K562 (cell line): ENCODE measurements around the gene CARMIL1. TPM values are rescaled to one million over a fixed set of nuclear protein-coding genes. Genes with fewer than 3 reads are reported as not detected.

Experiments used
- ATAC-seq: fragments of 200-7000 bp; cut with Tn5 transposase; 3 replicates; pipeline ENCODE4 v1.9.1; 2020; ENCODE audit warnings: moderate library complexity
- BruUV-seq: library from RNA; stranded (reverse); fragments of 400-500 nt; replicated peaks from 2 replicates; lab custom pipeline; 2021; lab: Mats Ljungman, UMichigan
- CTCF ChIA-PET: fragments of 300-600 bp; formaldehyde crosslinking; extraction: SDS; loops from one replicate; lab custom pipeline; 2021; ENCODE audit warnings: low intra/inter-chr PET ratio; lab: Yijun Ruan, JAX
- POLR2A ChIA-PET: fragments of 300-600, 350-650 bp; sonication (Branson Sonifier 250); formaldehyde crosslinking; extraction: SDS; loops from one replicate; lab custom pipeline; 2021; ENCODE audit warnings: antibody characterized with exemption, inconsistent platforms; lab: Yijun Ruan, JAX
- DNase-seq, 4 experiments: peaks; one replicate each; pipeline versions ENCODE4 v3.0.0 to v3.0.0-alpha.2; 2011 to 2018; ENCODE audit warnings: low spot score in 3 of 4, mixed read lengths in 3 of 4; ENCODE audit errors: extremely low read depth in 1 of 4
- FAIRE-seq: peaks from 2 replicates; lab custom pipeline; 2011; peaks lifted over from hg19 to GRCh38; lab: Jason Lieb, UNC
- H2AFZ ChIP-seq: 2 replicates; pipeline ENCODE4 v1.6.0; 2011; ENCODE audit warnings: low read depth, low read length, control low read depth, inconsistent platforms
- H3K27ac ChIP-seq: fragments of 200-600 bp; 3 replicates; pipeline ENCODE4 v1.8.0; 2011; ENCODE audit warnings: low read depth, mild to moderate bottlenecking, control low read depth, inconsistent platforms, low read length, moderate library complexity, mixed read lengths; ENCODE audit errors: extremely low read depth
- H3K27me3 ChIP-seq, 2 experiments: fragments of 300-600 bp in 1 of 2; 2 replicates in 1 of 2; 3 replicates in 1 of 2; pipeline versions ENCODE4 v1.6.0 to v1.8.0; 2011; ENCODE audit warnings: inconsistent platforms in 2 of 2, low read length in 2 of 2, mild to moderate bottlenecking in 1 of 2, mixed read lengths in 1 of 2, moderate library complexity in 1 of 2; ENCODE audit not compliant: control insufficient read depth in 2 of 2, insufficient read depth in 2 of 2
- H3K36me3 ChIP-seq: fragments of 300-600 bp; 3 replicates; pipeline ENCODE4 v1.8.0; 2011; ENCODE audit warnings: mild to moderate bottlenecking, low read length, inconsistent platforms; ENCODE audit not compliant: control insufficient read depth, insufficient read depth
- H3K4me1 ChIP-seq, 2 experiments: fragments of 200-600 bp in 1 of 2; replicated peaks in 1 of 2; 2 replicates in 1 of 2; 3 replicates in 1 of 2; pipeline versions ENCODE4 v1.5.1 to v1.8.0; 2011; ENCODE audit warnings: inconsistent platforms in 2 of 2, low read length in 2 of 2, mild to moderate bottlenecking in 1 of 2, mixed read lengths in 1 of 2, moderate library complexity in 1 of 2; ENCODE audit not compliant: control insufficient read depth in 2 of 2, insufficient read depth in 2 of 2
- H3K4me2 ChIP-seq: 2 replicates; pipeline ENCODE4 v1.6.1; 2011; ENCODE audit warnings: low read length, control low read depth, inconsistent platforms, mixed read lengths; ENCODE audit not compliant: insufficient read depth
- H3K4me3 ChIP-seq: fragments of 200-600 bp; sonication (generic), shearing (Covaris generic); 2 replicates; pipeline ENCODE4 v1.5.1; 2016; ENCODE audit warnings: control low read depth, inconsistent platforms
- H3K79me2 ChIP-seq: fragments of 200-600 bp; 3 replicates; pipeline ENCODE4 v1.8.0; 2011; ENCODE audit warnings: low read length, inconsistent platforms; ENCODE audit not compliant: control insufficient read depth, insufficient read depth
- H3K9ac ChIP-seq, 2 experiments: 2 replicates each; pipeline versions ENCODE4 v1.6.0 to v1.6.1; 2011; ENCODE audit warnings: low read depth in 2 of 2, low read length in 2 of 2, control low read depth in 1 of 2, inconsistent platforms in 1 of 2, mild to moderate bottlenecking in 1 of 2, mixed read lengths in 1 of 2; ENCODE audit not compliant: insufficient read depth in 1 of 2
- H3K9me1 ChIP-seq: one replicate; pipeline ENCODE4 v1.6.0; 2011; ENCODE audit warnings: inconsistent platforms, mild to moderate bottlenecking, low read length, moderate library complexity; ENCODE audit not compliant: control insufficient read depth, insufficient read depth
- H3K9me3 ChIP-seq: replicated peaks from 2 replicates; pipeline ENCODE4 v1.5.1; 2011; ENCODE audit warnings: low read depth, low read length, inconsistent platforms; ENCODE audit not compliant: control insufficient read depth, insufficient read depth
- H4K20me1 ChIP-seq: replicated peaks from 2 replicates; pipeline ENCODE4 v1.6.1; 2011; ENCODE audit warnings: low read length, inconsistent platforms, mixed read lengths; ENCODE audit not compliant: control insufficient read depth, insufficient read depth
- BRD9 ChIP-seq: fragments of 450-650 bp; IDR thresholded peaks from 2 replicates; pipeline ENCODE4 v1.6.1; 2018; ENCODE audit warnings: low read depth; ENCODE audit not compliant: partially characterized antibody
- BRF1 ChIP-seq: IDR thresholded peaks from 3 replicates; pipeline ENCODE4 v1.6.1; 2011; ENCODE audit warnings: borderline replicate concordance, mild to moderate bottlenecking; ENCODE audit not compliant: insufficient read length; ENCODE audit errors: extremely low read depth
- ELF4 ChIP-seq: fragments of 450-650 bp; formaldehyde crosslinking; IDR thresholded peaks from 2 replicates; pipeline ENCODE4 v1.4.0; 2022; ENCODE audit warnings: missing genetic modification characterization
- FOS ChIP-seq: IDR thresholded peaks from 3 replicates; pipeline ENCODE4 v1.6.1; 2011; ENCODE audit not compliant: insufficient read length; ENCODE audit errors: extremely low read depth
- HNRNPL ChIP-seq: fragments of 200-400 bp; formaldehyde crosslinking; IDR thresholded peaks from 2 replicates; pipeline ENCODE4 v1.6.1; 2017; ENCODE audit warnings: low read depth, mild to moderate bottlenecking, low read length
- POLR2A ChIP-seq: fragments of 450-650 bp; conservative IDR thresholded peaks from 2 replicates; pipeline ENCODE4 v1.6.1; 2016
- ZKSCAN3 ChIP-seq: fragments of 250-450 bp; sonication (Bioruptor Pico); IDR thresholded peaks from 2 replicates; pipeline ENCODE4 v1.4.0; 2020
- WGBS: fragments of 100-300 bp; shearing (Covaris generic); methylation state at CpG from one replicate; pipeline ENCODE4 v1.1.6; 2016; ENCODE audit warnings: low coverage, mixed read lengths; ENCODE audit not compliant: insufficient coverage; ENCODE audit errors: missing lambda C conversion rate; 5-methylcytosine and 5-hydroxymethylcytosine counted together
- in situ Hi-C: fragments of 300-500 bp; cut with MboI; formaldehyde crosslinking; loops from 4 replicates; pipeline ENCODE4 v1.15.0; 2018; ENCODE audit warnings: inconsistent platforms, mixed read lengths
- intact Hi-C: fragments of 100-400 bp; cut with micrococcal nuclease; formaldehyde crosslinking; loops from 2 replicates; pipeline ENCODE4 v1.14.2; 2022
- polyA plus RNA-seq, 8 experiments: library from polyadenylated mRNA; depleted of rRNA in 4 of 8; stranded (reverse) in 5 of 8; unstranded in 3 of 8; fragments of >200 nt; fragmentation: Nextera tagmentation in 2 of 8; fragmentation: Illumina TruSeq in 1 of 8; extraction: Ambion mirVana in 2 of 8; extraction: Trizol in 1 of 8; gene quantifications; 2 replicates each; pipeline versions ENCODE4 v1.2.1 to v1.2.3, GENCODE V29; 2011 to 2014; ENCODE audit warnings: inconsistent platforms in 1 of 8, missing spikeins in 1 of 8
- total RNA-seq, 7 experiments: library from RNA; depleted of rRNA in 6 of 7; stranded (reverse); fragments of >200 nt in 6 of 7; fragmentation: Illumina TruSeq in 2 of 7; extraction: Trizol in 2 of 7; gene quantifications; 2 replicates each; pipeline versions ENCODE4 v1.2.1 to v1.2.3, GENCODE V29; 2011 to 2021; ENCODE audit warnings: low replicate concordance in 1 of 7

Gene CARMIL1
- total and polyA plus RNA-seq, 9 of the 15 experiments (the other 6 are each of a cell fraction or from before 2014, with no cell fraction given): 0.04 to 0.32 (median 0.10) TPM; not detected in 1

- ATAC-seq: no peak
- no peak overlapping the region for H3K27ac ChIP-seq
- no peak overlapping the region for H3K4me3 ChIP-seq
- no peak overlapping the region for H2AFZ ChIP-seq
- peaks cover 10 to 16% of the 10 kb centered on the region in 2 experiments for H3K27me3 ChIP-seq
- H3K36me3 ChIP-seq: no peaks in the 10 kb centered on the region
- 0% methylated on average over 2 of the region's 2 CpGs for whole genome bisulfite sequencing
- H3K9me3 ChIP-seq: no peaks in the 10 kb centered on the region
- FAIRE-seq: no peak
- no peak for TF ChIP-seq ZKSCAN3 (CRISPR knock-in tag)
- TF ChIP-seq POLR2A: no peak
- TF ChIP-seq BRF1: no peak
- TF ChIP-seq ELF4 (CRISPR knock-in tag): no peak
- no peak for TF ChIP-seq BRD9
- no peak for TF ChIP-seq HNRNPL
- TF ChIP-seq FOS: no peak
- DNase-seq: no peak
- H3K4me2 ChIP-seq: no peak overlapping the region
- H3K79me2 ChIP-seq: no peaks in the 10 kb centered on the region
- no peaks in the 10 kb centered on the region for H3K9me1 ChIP-seq
- in situ Hi-C loops: loop anchor here (10.0 kb wide), 1 partner anchor 372 kb away; no protein-coding TSS in a partner anchor
- no TSS peak for BruUV-seq
- intact Hi-C loops: no loop called here
- ChIA-PET CTCF (no interaction called here), POLR2A (no interaction called here)
- no peaks in the 10 kb centered on the region for H3K4me1 ChIP-seq
- H3K9ac ChIP-seq: no peak overlapping the region
- H4K20me1 ChIP-seq: no peaks in the 10 kb centered on the region
Observed at GRCh38 chr6:25596928-25597818, 318.0 kb downstream of the CARMIL1 start.
